CD8-positive, alpha-beta memory T cell (primary cell): Measurements from ENCODE around the gene TTLL9. TPM values are rescaled to one million over a fixed set of nuclear protein-coding genes. Genes with fewer than 3 reads are reported as not detected.

Experiments
- CTCF ChIA-PET: fragments of 350-600 bp; sonication (Branson Sonifier 250); formaldehyde crosslinking; loops from one replicate; lab custom pipeline; 2021; ENCODE audit warnings: antibody characterized with exemption; lab: Charles Lee
- POLR2A ChIA-PET: fragments of 350-600 bp; sonication (Branson Sonifier 250); formaldehyde crosslinking; loops from one replicate; lab custom pipeline; 2021; ENCODE audit warnings: antibody characterized with exemption; lab: Charles Lee
- DNase-seq, 5 donors: peaks; one replicate each; pipeline versions ENCODE4 v3.0.0 to v3.0.0-alpha.2; 2020 to 2022; ENCODE audit warnings: mixed read lengths in 1 of 5
- H3K27ac ChIP-seq: one replicate; pipeline ENCODE4 v1.7.0; 2013; ENCODE audit warnings: low read depth, mild to moderate bottlenecking, low read length, moderate library complexity
- H3K27me3 ChIP-seq: 2 replicates; pipeline ENCODE4 v1.7.0; 2013; ENCODE audit warnings: low read length, mild to moderate bottlenecking; ENCODE audit not compliant: insufficient read depth, poor library complexity, severe bottlenecking
- H3K36me3 ChIP-seq: 2 replicates; pipeline ENCODE4 v1.7.0; 2013; ENCODE audit warnings: mild to moderate bottlenecking, low read length, moderate library complexity; ENCODE audit not compliant: insufficient read depth
- H3K4me1 ChIP-seq: 2 replicates; pipeline ENCODE4 v1.7.0; 2013; ENCODE audit warnings: mild to moderate bottlenecking, low read length, moderate library complexity; ENCODE audit not compliant: insufficient read depth
- H3K4me3 ChIP-seq: 2 replicates; pipeline ENCODE4 v1.7.0; 2013; ENCODE audit warnings: mild to moderate bottlenecking, low read length
- H3K9me3 ChIP-seq: 2 replicates; pipeline ENCODE4 v1.7.0; 2013; ENCODE audit warnings: mild to moderate bottlenecking, low read length
- H3K27ac Mint-ChIP-seq, 8 donors: one replicate each; pipeline ENCODE4 v1.8.0; 2020 to 2021; ENCODE audit warnings: mixed read lengths in 8 of 8, mild to moderate bottlenecking in 6 of 8, inconsistent platforms in 3 of 8, moderate library complexity in 3 of 8
- H3K27me3 Mint-ChIP-seq, 2 donors: one replicate each; pipeline ENCODE4 v1.8.0; 2020 to 2021; ENCODE audit warnings: mixed read lengths in 2 of 2, mild to moderate bottlenecking in 1 of 2, moderate library complexity in 1 of 2
- H3K36me3 Mint-ChIP-seq, 3 donors: one replicate each; pipeline ENCODE4 v1.8.0; 2020 to 2021; ENCODE audit warnings: mixed read lengths in 3 of 3, inconsistent platforms in 1 of 3, mild to moderate bottlenecking in 1 of 3
- H3K4me1 Mint-ChIP-seq, 3 donors: one replicate each; pipeline ENCODE4 v1.8.0; 2020 to 2021; ENCODE audit warnings: mixed read lengths in 3 of 3, inconsistent platforms in 1 of 3, mild to moderate bottlenecking in 1 of 3
- H3K4me3 Mint-ChIP-seq, 7 donors: one replicate each; pipeline ENCODE4 v1.8.0; 2020 to 2021; ENCODE audit warnings: mixed read lengths in 7 of 7, mild to moderate bottlenecking in 6 of 7, moderate library complexity in 4 of 7, inconsistent platforms in 2 of 7
- H3K9me3 Mint-ChIP-seq, 5 donors: one replicate each; pipeline ENCODE4 v1.8.0; 2020 to 2022; ENCODE audit warnings: mixed read lengths in 5 of 5, mild to moderate bottlenecking in 3 of 5, moderate library complexity in 2 of 5, inconsistent platforms in 1 of 5
- polyA plus RNA-seq: library from polyadenylated mRNA; unstranded; fragments of 300-500 nt; fragmentation: Illumina TruSeq; gene quantifications from one replicate; pipeline ENCODE4 v1.2.3, GENCODE V29; 2021
- total RNA-seq, 2 experiments: library from RNA; stranded (reverse); gene quantifications; one replicate each; pipeline ENCODE4 v1.2.3, GENCODE V29; 2021

The TTLL9 gene
- not detected for total RNA-seq
- not detected for polyA plus RNA-seq

GRCh38 chr20:31869942-31870725 is at the start of gene TTLL9, which contains the start of gene DUSP15:
Gene TTLL9, plus strand, starts transcription at chr20:31870634. Its CDS starts 493 bp downstream, at chr20:31871127.
Gene DUSP15, minus strand, starts transcription at chr20:31870527. Its CDS starts 190 bp downstream, at chr20:31870337.
- ChIA-PET CTCF (interaction anchor here (1.4 kb wide), 1 partner anchor 82 kb away, joined by 3 read pairs; the partner anchor contains the start of gene PDRG1), POLR2A (no interaction called here)
- H3K36me3 Mint-ChIP-seq: peaks cover 0 to 2% (median 0%) of the 10 kb centered on the region in 3 donors
- peak within 1 kb of the TSS in 5 of 8 donors; percentile 16 to 82 (median 61) for H3K27ac Mint-ChIP-seq
- H3K9me3 Mint-ChIP-seq: peaks cover 0 to 3% (median 0%) of the 10 kb centered on the region in 5 donors
- H3K4me1 ChIP-seq: peaks cover 11% of the 10 kb centered on the region
- H3K36me3 ChIP-seq: no peaks in the 10 kb centered on the region
- no peaks in the 10 kb centered on the region for H3K9me3 ChIP-seq
- peak within 1 kb of the TSS; percentile 32 for H3K4me3 ChIP-seq
- H3K27me3 ChIP-seq: peaks cover 24% of the 10 kb centered on the region
- no peak within 1 kb of the TSS for H3K27ac ChIP-seq
- DNase-seq: peak in 1 of 5 donors; percentile 17
- H3K4me1 Mint-ChIP-seq: peaks cover 9 to 15% (median 14%) of the 10 kb centered on the region in 3 donors
- peaks cover 36 to 43% of the 10 kb centered on the region in 2 donors for H3K27me3 Mint-ChIP-seq
- peak within 1 kb of the TSS; percentile 77 to 91 (median 88) for H3K4me3 Mint-ChIP-seq

DNA sequence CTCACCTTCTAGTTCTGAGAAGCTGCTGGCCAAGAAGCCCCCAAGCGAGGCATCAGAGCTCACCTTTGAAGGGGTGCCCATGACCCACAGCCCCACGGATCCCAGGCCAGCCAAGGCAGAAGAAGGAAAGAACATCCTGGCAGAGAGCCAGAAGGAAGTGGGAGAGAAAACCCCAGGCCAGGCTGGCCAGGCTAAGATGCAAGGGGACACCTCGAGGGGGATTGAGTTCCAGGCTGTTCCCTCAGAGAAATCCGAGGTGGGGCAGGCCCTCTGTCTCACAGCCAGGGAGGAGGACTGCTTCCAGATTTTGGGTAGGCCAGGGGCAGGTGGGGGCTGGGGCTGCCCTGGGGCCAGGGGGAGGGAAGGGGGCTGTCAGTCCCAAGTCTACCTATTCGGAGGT is 49.0 kb upstream of the TTLL9 start:
- H3K4me1 ChIP-seq: no peaks in the 10 kb centered on the region
- CTCF ChIA-PET: interaction anchor here (0.9 to 3.0 kb wide), 5 partner anchors 9 to 210 kb away, joined by 3 to 24 read pairs (median 7); no protein-coding TSS in a partner anchor
- Mint-ChIP-seq H3K27me3 (no peaks in the 10 kb centered on the region), H3K4me1 (peaks cover 0 to 5% (median 5%) of the 10 kb centered on the region in 3 donors), H3K9me3 (no peaks in the 10 kb centered on the region), H3K4me3 (peak overlapping the region in 1 of 7 donors; percentile 74), H3K36me3 (no peaks in the 10 kb centered on the region), H3K27ac (no peak overlapping the region)
- POLR2A ChIA-PET: no interaction called here
- no peak overlapping the region for H3K27ac ChIP-seq
- H3K36me3 ChIP-seq: no peaks in the 10 kb centered on the region
- H3K9me3 ChIP-seq: no peaks in the 10 kb centered on the region
- no peak for DNase-seq
- no peak overlapping the region for H3K4me3 ChIP-seq
- no peaks in the 10 kb centered on the region for H3K27me3 ChIP-seq

DNA sequence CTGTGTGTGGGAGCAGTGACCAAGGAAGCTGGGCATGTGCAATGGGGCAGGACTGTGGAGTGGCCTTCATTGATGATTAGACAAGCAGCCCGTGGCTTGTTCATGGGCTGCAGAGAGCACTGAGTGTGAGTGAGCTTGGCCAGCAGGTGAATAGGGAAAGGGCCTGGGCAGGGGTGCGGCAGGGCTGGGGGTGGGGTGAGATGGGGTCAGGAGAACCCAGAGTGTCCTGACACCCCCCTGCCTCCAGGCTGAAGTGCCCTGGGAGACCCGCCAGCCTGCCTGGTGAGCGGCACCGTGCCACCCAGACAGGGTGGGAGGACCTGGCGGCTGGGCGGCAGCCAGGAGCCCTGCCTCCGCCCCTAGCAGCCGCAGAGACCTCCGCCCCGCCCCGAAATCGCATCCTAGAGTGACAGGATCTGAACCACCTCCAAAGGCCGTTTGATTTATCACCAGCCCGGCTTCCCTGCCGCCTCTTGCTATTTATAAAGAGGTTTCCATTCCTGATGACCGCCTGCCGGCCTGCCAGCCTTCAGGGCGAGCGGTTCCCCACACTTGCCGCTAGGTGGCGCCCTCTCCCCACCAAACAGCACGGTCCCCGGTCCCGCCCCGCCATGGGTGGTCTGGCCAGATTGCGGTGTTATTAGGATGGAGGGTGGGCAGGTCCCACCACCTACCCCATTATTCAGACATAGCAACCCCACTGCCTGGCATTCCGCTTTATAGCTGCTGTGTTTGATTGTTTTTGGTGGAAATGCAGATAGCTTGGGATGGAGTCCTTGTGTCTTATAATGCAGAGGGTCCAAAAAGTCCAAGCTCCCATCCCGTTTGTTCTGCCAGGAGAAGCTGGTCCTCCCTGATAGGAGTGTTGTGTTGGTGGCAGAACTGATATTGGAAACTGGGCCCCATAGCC is 47.8 kb upstream of the TTLL9 start:
- H3K4me3 Mint-ChIP-seq: peak overlapping the region in 3 of 7 donors; percentile 17 to 44 (median 32)

DNA sequence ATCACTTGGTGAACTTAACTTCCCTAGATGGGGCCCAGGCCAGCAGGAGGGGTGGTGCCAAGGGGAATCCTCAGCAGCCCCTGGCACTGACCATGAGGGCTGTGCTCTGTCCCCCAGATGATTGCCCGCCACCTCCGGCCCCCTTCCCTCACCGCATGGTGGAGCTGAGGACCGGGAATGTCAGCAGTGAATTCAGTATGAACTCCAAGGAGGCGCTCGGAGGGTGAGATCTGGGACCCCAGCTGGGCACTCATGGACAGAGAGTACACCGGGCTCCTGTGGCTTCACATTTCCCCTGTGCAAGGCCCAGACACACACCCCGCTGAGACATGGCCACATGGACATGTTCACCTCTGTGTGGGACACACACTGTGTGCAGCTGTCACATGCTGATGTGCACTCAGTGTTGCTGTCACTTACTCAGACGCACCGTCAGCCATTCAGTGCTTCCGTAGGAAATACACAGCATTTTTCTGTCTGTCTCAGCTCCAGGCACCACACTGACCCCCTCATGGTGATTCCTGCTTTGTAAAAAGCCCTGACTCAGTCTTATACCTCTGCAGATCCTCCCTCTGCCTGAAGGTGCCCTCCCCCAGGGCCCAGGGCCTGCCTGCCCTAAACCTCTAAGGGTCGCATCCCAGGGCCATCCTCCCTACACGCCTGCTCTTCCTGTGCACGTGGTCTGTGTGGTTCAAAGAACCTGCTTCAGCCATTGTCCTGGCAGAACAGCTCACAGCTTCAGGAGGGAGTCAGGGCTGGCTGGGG is 46.9 kb upstream of the TTLL9 start:
- H3K4me1 Mint-ChIP-seq: peaks cover 0 to 5% (median 5%) of the 10 kb centered on the region in 3 donors
- Histone ChIP-seq H3K4me3 (no peak overlapping the region), H3K36me3 (no peaks in the 10 kb centered on the region), H3K4me1 (no peaks in the 10 kb centered on the region), H3K9me3 (no peaks in the 10 kb centered on the region), H3K27ac (no peak overlapping the region), H3K27me3 (no peaks in the 10 kb centered on the region)
- no peak overlapping the region for H3K4me3 Mint-ChIP-seq
- H3K27ac Mint-ChIP-seq: no peak overlapping the region
- H3K36me3 Mint-ChIP-seq: no peaks in the 10 kb centered on the region
- ChIA-PET POLR2A (no interaction called here), CTCF (interaction anchor here (0.6 to 3.8 kb wide), 19 partner anchors 10 to 996 kb away, joined by 3 to 34 read pairs (median 4); partner anchors contain the start of genes C20orf203, FOXS1, MAPRE1 and PDRG1)
- DNase-seq: no peak
- H3K27me3 Mint-ChIP-seq: no peaks in the 10 kb centered on the region
- H3K9me3 Mint-ChIP-seq: no peaks in the 10 kb centered on the region

More for the DNA sequence above, 47.8 kb upstream of the TTLL9 start:
- H3K4me1 ChIP-seq: no peaks in the 10 kb centered on the region
- ChIA-PET CTCF (interaction anchor here (0.6 to 3.8 kb wide), 20 partner anchors 8 to 997 kb away, joined by 3 to 34 read pairs (median 4); partner anchors contain the start of genes C20orf203, FOXS1, MAPRE1 and PDRG1), POLR2A (no interaction called here)
- H3K9me3 ChIP-seq: no peaks in the 10 kb centered on the region
- no peaks in the 10 kb centered on the region for H3K36me3 Mint-ChIP-seq
- H3K4me3 ChIP-seq: no peak overlapping the region
- no peaks in the 10 kb centered on the region for H3K9me3 Mint-ChIP-seq
- H3K27ac Mint-ChIP-seq: peak overlapping the region in 2 of 8 donors; percentile 8 to 55
- H3K27me3 Mint-ChIP-seq: no peaks in the 10 kb centered on the region
- no peaks in the 10 kb centered on the region for H3K27me3 ChIP-seq
- DNase-seq: peak; percentile 62 to 78 (median 70)
- H3K27ac ChIP-seq: no peak overlapping the region
- peaks cover 0 to 5% (median 5%) of the 10 kb centered on the region in 3 donors for H3K4me1 Mint-ChIP-seq
- H3K36me3 ChIP-seq: no peaks in the 10 kb centered on the region

- H3K4me1 ChIP-seq: no peaks in the 10 kb centered on the region
- no peaks in the 10 kb centered on the region for H3K36me3 Mint-ChIP-seq
- no peak overlapping the region for H3K27ac Mint-ChIP-seq
- peaks cover 0 to 5% (median 5%) of the 10 kb centered on the region in 3 donors for H3K4me1 Mint-ChIP-seq
- no peak for DNase-seq
- CTCF ChIA-PET: interaction anchor here (0.7 to 3.8 kb wide), 7 partner anchors 10 to 268 kb away, joined by 3 to 34 read pairs (median 13); partner anchors contain the start of genes FOXS1 and PDRG1
- H3K4me3 Mint-ChIP-seq: no peak overlapping the region
- no peaks in the 10 kb centered on the region for H3K36me3 ChIP-seq
- H3K27me3 ChIP-seq: no peaks in the 10 kb centered on the region
- no peaks in the 10 kb centered on the region for H3K27me3 Mint-ChIP-seq
- no peak overlapping the region for H3K27ac ChIP-seq
- no peaks in the 10 kb centered on the region for H3K9me3 Mint-ChIP-seq
- no peak overlapping the region for H3K4me3 ChIP-seq
- POLR2A ChIA-PET: no interaction called here
- H3K9me3 ChIP-seq: no peaks in the 10 kb centered on the region
These were observed 46.3 kb upstream of the TTLL9 start for GRCh38 chr20:31824125-31824485.

- Mint-ChIP-seq H3K27ac (no peak overlapping the region), H3K4me3 (no peak overlapping the region), H3K4me1 (peaks cover 0 to 5% (median 5%) of the 10 kb centered on the region in 3 donors), H3K36me3 (no peaks in the 10 kb centered on the region), H3K9me3 (no peaks in the 10 kb centered on the region), H3K27me3 (no peaks in the 10 kb centered on the region)
- DNase-seq: no peak
- H3K27ac ChIP-seq: no peak overlapping the region
- no peaks in the 10 kb centered on the region for H3K36me3 ChIP-seq
- H3K27me3 ChIP-seq: no peaks in the 10 kb centered on the region
- no peaks in the 10 kb centered on the region for H3K9me3 ChIP-seq
- CTCF ChIA-PET: interaction anchor here (2.2 to 3.8 kb wide), 4 partner anchors 22 to 267 kb away, joined by 9 to 34 read pairs (median 17); partner anchors contain the start of genes FOXS1 and PDRG1
- POLR2A ChIA-PET: no interaction called here
- no peak overlapping the region for H3K4me3 ChIP-seq
- H3K4me1 ChIP-seq: no peaks in the 10 kb centered on the region
These were observed 45.7 kb upstream of the TTLL9 start for GRCh38 chr20:31824554-31825313.
